HEK293 (cell line): ENCODE measurements around the gene GUCA1A.

Experiments
- HIC1 ChIP-seq: fragments of 450-650 bp; formaldehyde crosslinking; IDR thresholded peaks from 2 replicates; pipeline ENCODE4 v1.5.1; 2016; ENCODE audit warnings: missing biosample characterization, missing genetic modification characterization
- HOXC10 ChIP-seq: sonication (generic); formaldehyde crosslinking; IDR thresholded peaks from 2 replicates; pipeline ENCODE4 v1.8.1; 2023; ENCODE audit warnings: mild to moderate bottlenecking, missing genetic modification reagents
- KLF16 ChIP-seq: fragments of 450-650 bp; formaldehyde crosslinking; IDR thresholded peaks from 2 replicates; pipeline ENCODE4 v1.5.1; 2017; ENCODE audit warnings: missing biosample characterization, missing genetic modification characterization
- PRDM4 ChIP-seq: fragments of 450-650 bp; formaldehyde crosslinking; IDR thresholded peaks from 2 replicates; pipeline ENCODE4 v1.5.1; 2017; ENCODE audit warnings: missing biosample characterization, missing genetic modification characterization
- TRIM28 ChIP-seq: IDR thresholded peaks from 2 replicates; pipeline ENCODE4 v1.6.1; 2011; ENCODE audit warnings: low read length, control low read depth, borderline replicate concordance
- ZFP3 ChIP-seq: fragments of 450-650 bp; formaldehyde crosslinking; IDR thresholded peaks from 2 replicates; pipeline ENCODE4 v1.5.1; 2016; ENCODE audit warnings: low read depth, missing biosample characterization, missing genetic modification characterization
- ZIC2 ChIP-seq: fragments of 450-650 bp; formaldehyde crosslinking; IDR thresholded peaks from 2 replicates; pipeline ENCODE4 v1.5.1; 2016; ENCODE audit warnings: missing biosample characterization, missing genetic modification characterization
- ZNF132 ChIP-seq: fragments of 450-650 bp; formaldehyde crosslinking; IDR thresholded peaks from 2 replicates; pipeline ENCODE4 v1.5.1; 2017; ENCODE audit warnings: missing biosample characterization, missing genetic modification characterization, borderline replicate concordance
- ZNF16 ChIP-seq: fragments of 450-650 bp; formaldehyde crosslinking; IDR thresholded peaks from 2 replicates; pipeline ENCODE4 v1.5.1; 2016; ENCODE audit warnings: low read depth, missing biosample characterization, missing genetic modification characterization
- ZNF169 ChIP-seq: fragments of 450-650 bp; formaldehyde crosslinking; IDR thresholded peaks from 2 replicates; pipeline ENCODE4 v1.5.1; 2016; ENCODE audit warnings: missing biosample characterization, missing genetic modification characterization
- ZNF184 ChIP-seq: fragments of 450-650 bp; IDR thresholded peaks from 2 replicates; pipeline ENCODE4 v1.5.1; 2018; ENCODE audit warnings: missing biosample characterization, mild to moderate bottlenecking, missing genetic modification characterization
- ZNF223 ChIP-seq: fragments of 450-650 bp; formaldehyde crosslinking; IDR thresholded peaks from 2 replicates; pipeline ENCODE4 v1.5.1; 2016; ENCODE audit warnings: missing biosample characterization, missing genetic modification characterization
- ZNF23 ChIP-seq: fragments of 450-650 bp; formaldehyde crosslinking; IDR thresholded peaks from 2 replicates; pipeline ENCODE4 v1.5.1; 2016; ENCODE audit warnings: missing biosample characterization, missing genetic modification characterization, borderline replicate concordance
- ZNF24 ChIP-seq: fragments of 450-650 bp; formaldehyde crosslinking; IDR thresholded peaks from 2 replicates; pipeline ENCODE4 v1.5.1; 2016; ENCODE audit warnings: missing biosample characterization, missing genetic modification characterization
- ZNF248 ChIP-seq: fragments of 450-650 bp; formaldehyde crosslinking; IDR thresholded peaks from 2 replicates; pipeline ENCODE4 v1.5.1; 2017; ENCODE audit warnings: missing biosample characterization, missing genetic modification characterization
- ZNF341 ChIP-seq: fragments of 450-650 bp; formaldehyde crosslinking; IDR thresholded peaks from 2 replicates; pipeline ENCODE4; 2016; ENCODE audit warnings: low read depth, missing biosample characterization, missing genetic modification characterization
- ZNF394 ChIP-seq: fragments of 450-650 bp; formaldehyde crosslinking; IDR thresholded peaks from 2 replicates; pipeline ENCODE4 v1.5.1; 2016; ENCODE audit warnings: missing biosample characterization, missing genetic modification characterization, mild to moderate bottlenecking, moderate library complexity, borderline replicate concordance
- ZNF398 ChIP-seq: fragments of 450-650 bp; formaldehyde crosslinking; IDR thresholded peaks from 2 replicates; pipeline ENCODE4 v1.5.1; 2017; ENCODE audit warnings: missing biosample characterization, missing genetic modification characterization
- ZNF416 ChIP-seq: fragments of 450-650 bp; formaldehyde crosslinking; IDR thresholded peaks from 2 replicates; pipeline ENCODE4 v1.5.1; 2016; ENCODE audit warnings: missing biosample characterization, missing genetic modification characterization
- ZNF423 ChIP-seq: fragments of 450-650 bp; formaldehyde crosslinking; IDR thresholded peaks from 2 replicates; pipeline ENCODE4 v1.5.1; 2016; ENCODE audit warnings: missing biosample characterization, missing genetic modification characterization
- ZNF514 ChIP-seq: fragments of 450-650 bp; formaldehyde crosslinking; IDR thresholded peaks from 2 replicates; pipeline ENCODE4 v1.5.1; 2016; ENCODE audit warnings: missing biosample characterization, missing genetic modification characterization
- ZNF544 ChIP-seq: fragments of 450-650 bp; formaldehyde crosslinking; IDR thresholded peaks from 2 replicates; pipeline ENCODE4 v1.5.0; 2017; ENCODE audit warnings: missing biosample characterization, missing genetic modification characterization
- ZNF555 ChIP-seq: fragments of 450-650 bp; formaldehyde crosslinking; conservative IDR thresholded peaks from 2 replicates; pipeline ENCODE4 v1.5.1; 2017; ENCODE audit warnings: missing biosample characterization, mild to moderate bottlenecking, missing genetic modification characterization, inconsistent platforms
- ZNF561 ChIP-seq: fragments of 450-650 bp; IDR thresholded peaks from 2 replicates; pipeline ENCODE4 v1.5.1; 2018; ENCODE audit warnings: missing biosample characterization, missing genetic modification characterization, borderline replicate concordance
- ZNF621 ChIP-seq: fragments of 450-650 bp; formaldehyde crosslinking; IDR thresholded peaks from 2 replicates; pipeline ENCODE4 v1.5.1; 2017; ENCODE audit warnings: missing biosample characterization, missing genetic modification characterization
- ZNF623 ChIP-seq: fragments of 450-650 bp; formaldehyde crosslinking; IDR thresholded peaks from 2 replicates; pipeline ENCODE4 v1.5.1; 2016; ENCODE audit warnings: missing biosample characterization, missing genetic modification characterization
- ZNF677 ChIP-seq: fragments of 450-650 bp; IDR thresholded peaks from 2 replicates; pipeline ENCODE4 v1.5.0; 2018; ENCODE audit warnings: missing biosample characterization, mild to moderate bottlenecking, missing genetic modification characterization, moderate library complexity
- ZNF843 ChIP-seq: fragments of 450-650 bp; formaldehyde crosslinking; IDR thresholded peaks from 2 replicates; pipeline ENCODE4 v1.5.1; 2016; ENCODE audit warnings: missing biosample characterization, missing genetic modification characterization
- TF ChIP-seq, protein P1 (sequence below): fragments of 450-650 bp; formaldehyde crosslinking; IDR thresholded peaks from 2 replicates; pipeline ENCODE4 v1.5.1; 2017; ENCODE audit warnings: missing biosample characterization, missing genetic modification characterization
- TF ChIP-seq, protein P2 (sequence below): fragments of 450-650 bp; formaldehyde crosslinking; IDR thresholded peaks from 2 replicates; pipeline ENCODE4 v1.5.1; 2016; ENCODE audit warnings: missing biosample characterization, missing genetic modification characterization

GUCA1A gene

GRCh38 chr6:42147138-42147562 is 26.0 kb upstream of the GUCA1A start (continued):
- TF ChIP-seq HIC1 (tag by site-specific recombination) (peak; percentile 54; the same call in 1 of the 2 replicates), ZFP3 (tag by site-specific recombination) (no peak), ZNF23 (tag by site-specific recombination) (no peak), ZNF132 (tag by site-specific recombination) (no peak), ZNF514 (tag by site-specific recombination) (no peak), ZNF561 (tag by site-specific recombination) (peak; percentile 75), ZNF621 (tag by site-specific recombination) (no peak), ZNF677 (tag by site-specific recombination) (no peak), ZNF24 (tag by site-specific recombination) (no peak; the same call in 1 of the 2 replicates), KLF16 (peak; percentile 75; the same call in 1 of the 2 replicates), ZNF398 (peak; percentile 36; the same call in 1 of the 2 replicates), ZNF416 (tag by site-specific recombination) (no peak), HOXC10 (CRISPR knock-in tag) (no peak), ZNF544 (no peak), ZNF555 (tag by site-specific recombination) (no peak), PRDM4 (tag by site-specific recombination) (0 out of 2 replicates have a peak, but pooled peaks have one; percentile 23), ZNF16 (no peak), ZNF184 (tag by site-specific recombination) (no peak), ZNF394 (tag by site-specific recombination) (no peak), ZNF248 (no peak), ZNF623 (tag by site-specific recombination) (no peak), TRIM28 (no peak), ZNF423 (tag by site-specific recombination) (no peak), ZNF843 (tag by site-specific recombination) (peak; percentile 87), ZNF223 (tag by site-specific recombination) (no peak), ZNF341 (tag by site-specific recombination) (peak; percentile 19; the same call in 1 of the 2 replicates), ZIC2 (tag by site-specific recombination) (peak; percentile 84), ZNF169 (tag by site-specific recombination) (no peak)
- TF ChIP-seq, protein P1, sequence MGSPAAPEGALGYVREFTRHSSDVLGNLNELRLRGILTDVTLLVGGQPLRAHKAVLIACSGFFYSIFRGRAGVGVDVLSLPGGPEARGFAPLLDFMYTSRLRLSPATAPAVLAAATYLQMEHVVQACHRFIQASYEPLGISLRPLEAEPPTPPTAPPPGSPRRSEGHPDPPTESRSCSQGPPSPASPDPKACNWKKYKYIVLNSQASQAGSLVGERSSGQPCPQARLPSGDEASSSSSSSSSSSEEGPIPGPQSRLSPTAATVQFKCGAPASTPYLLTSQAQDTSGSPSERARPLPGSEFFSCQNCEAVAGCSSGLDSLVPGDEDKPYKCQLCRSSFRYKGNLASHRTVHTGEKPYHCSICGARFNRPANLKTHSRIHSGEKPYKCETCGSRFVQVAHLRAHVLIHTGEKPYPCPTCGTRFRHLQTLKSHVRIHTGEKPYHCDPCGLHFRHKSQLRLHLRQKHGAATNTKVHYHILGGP (tag by site-specific recombination) = no peak
- TF ChIP-seq, protein P2, sequence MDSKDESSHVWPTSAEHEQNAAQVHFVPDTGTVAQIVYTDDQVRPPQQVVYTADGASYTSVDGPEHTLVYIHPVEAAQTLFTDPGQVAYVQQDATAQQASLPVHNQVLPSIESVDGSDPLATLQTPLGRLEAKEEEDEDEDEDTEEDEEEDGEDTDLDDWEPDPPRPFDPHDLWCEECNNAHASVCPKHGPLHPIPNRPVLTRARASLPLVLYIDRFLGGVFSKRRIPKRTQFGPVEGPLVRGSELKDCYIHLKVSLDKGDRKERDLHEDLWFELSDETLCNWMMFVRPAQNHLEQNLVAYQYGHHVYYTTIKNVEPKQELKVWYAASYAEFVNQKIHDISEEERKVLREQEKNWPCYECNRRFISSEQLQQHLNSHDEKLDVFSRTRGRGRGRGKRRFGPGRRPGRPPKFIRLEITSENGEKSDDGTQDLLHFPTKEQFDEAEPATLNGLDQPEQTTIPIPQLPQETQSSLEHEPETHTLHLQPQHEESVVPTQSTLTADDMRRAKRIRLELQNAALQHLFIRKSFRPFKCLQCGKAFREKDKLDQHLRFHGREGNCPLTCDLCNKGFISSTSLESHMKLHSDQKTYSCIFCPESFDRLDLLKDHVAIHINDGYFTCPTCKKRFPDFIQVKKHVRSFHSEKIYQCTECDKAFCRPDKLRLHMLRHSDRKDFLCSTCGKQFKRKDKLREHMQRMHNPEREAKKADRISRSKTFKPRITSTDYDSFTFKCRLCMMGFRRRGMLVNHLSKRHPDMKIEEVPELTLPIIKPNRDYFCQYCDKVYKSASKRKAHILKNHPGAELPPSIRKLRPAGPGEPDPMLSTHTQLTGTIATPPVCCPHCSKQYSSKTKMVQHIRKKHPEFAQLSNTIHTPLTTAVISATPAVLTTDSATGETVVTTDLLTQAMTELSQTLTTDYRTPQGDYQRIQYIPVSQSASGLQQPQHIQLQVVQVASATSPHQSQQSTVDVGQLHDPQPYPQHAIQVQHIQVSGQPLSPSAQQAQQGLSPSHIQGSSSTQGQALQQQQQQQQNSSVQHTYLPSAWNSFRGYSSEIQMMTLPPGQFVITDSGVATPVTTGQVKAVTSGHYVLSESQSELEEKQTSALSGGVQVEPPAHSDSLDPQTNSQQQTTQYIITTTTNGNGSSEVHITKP (tag by site-specific recombination) = peak; percentile 56; the same call in 1 of the 2 replicates
